Activated B cell treated with CpG ODN at 0.5 μM for 24 hours (primary cell): Measurements from ENCODE around the gene TMEM140. TPM values are rescaled to one million over a fixed set of nuclear protein-coding genes. Genes with fewer than 3 reads are reported as not detected.
"Not testable (repeated sequence)": the region's sequence is repeated elsewhere in the genome, so short reads cannot be mapped to it uniquely, and the experiment has no call there.

Source experiments
- ATAC-seq: fragments of 200-7000 bp; cut with Tn5 transposase; one replicate; pipeline ENCODE4 v1.10.0; 2021; ENCODE audit warnings: low read depth, mild to moderate bottlenecking, moderate library complexity
- CTCF ChIA-PET: fragments of 350-600 bp; sonication (Branson Sonifier 250); formaldehyde crosslinking; loops from one replicate; lab custom pipeline; 2021; ENCODE audit warnings: antibody characterized with exemption; lab: Charles Lee
- POLR2A ChIA-PET: fragments of 350-600 bp; sonication (Branson Sonifier 250); formaldehyde crosslinking; loops from one replicate; lab custom pipeline; 2021; ENCODE audit warnings: antibody characterized with exemption; lab: Charles Lee
- DNase-seq: peaks from one replicate; pipeline ENCODE4 v3.0.0; 2022
- H3K27ac Mint-ChIP-seq: one replicate; pipeline ENCODE4 v1.8.0; 2020; ENCODE audit warnings: mixed read lengths
- H3K27me3 Mint-ChIP-seq: one replicate; pipeline ENCODE4 v1.8.0; 2021; ENCODE audit warnings: mixed read lengths
- H3K36me3 Mint-ChIP-seq: one replicate; pipeline ENCODE4 v1.8.0; 2021; ENCODE audit warnings: low read depth, mixed read lengths
- H3K4me1 Mint-ChIP-seq: one replicate; pipeline ENCODE4 v1.8.0; 2021; ENCODE audit warnings: mixed read lengths
- H3K4me3 Mint-ChIP-seq: one replicate; pipeline ENCODE4 v1.8.0; 2020; ENCODE audit warnings: mild to moderate bottlenecking, mixed read lengths
- H3K9me3 Mint-ChIP-seq: one replicate; pipeline ENCODE4 v1.8.0; 2020; ENCODE audit warnings: mixed read lengths
- intact Hi-C: fragments of 100-400 bp; cut with micrococcal nuclease; formaldehyde crosslinking; loops from one replicate; pipeline ENCODE4 v1.15.1; 2024
- total RNA-seq: library from RNA; stranded (reverse); gene quantifications from 2 replicates; pipeline ENCODE4 v1.2.3, GENCODE V29; 2022
- TF ChIP-seq, protein P1 (sequence below): fragments of 200-600 bp; IDR thresholded peaks from one replicate; pipeline ENCODE4 v1.8.0; 2022; ENCODE audit warnings: antibody characterized with exemption, mild to moderate bottlenecking

TMEM140 gene
- total RNA-seq, 1 donor from 2014 or later: 20.9 TPM

DNA sequence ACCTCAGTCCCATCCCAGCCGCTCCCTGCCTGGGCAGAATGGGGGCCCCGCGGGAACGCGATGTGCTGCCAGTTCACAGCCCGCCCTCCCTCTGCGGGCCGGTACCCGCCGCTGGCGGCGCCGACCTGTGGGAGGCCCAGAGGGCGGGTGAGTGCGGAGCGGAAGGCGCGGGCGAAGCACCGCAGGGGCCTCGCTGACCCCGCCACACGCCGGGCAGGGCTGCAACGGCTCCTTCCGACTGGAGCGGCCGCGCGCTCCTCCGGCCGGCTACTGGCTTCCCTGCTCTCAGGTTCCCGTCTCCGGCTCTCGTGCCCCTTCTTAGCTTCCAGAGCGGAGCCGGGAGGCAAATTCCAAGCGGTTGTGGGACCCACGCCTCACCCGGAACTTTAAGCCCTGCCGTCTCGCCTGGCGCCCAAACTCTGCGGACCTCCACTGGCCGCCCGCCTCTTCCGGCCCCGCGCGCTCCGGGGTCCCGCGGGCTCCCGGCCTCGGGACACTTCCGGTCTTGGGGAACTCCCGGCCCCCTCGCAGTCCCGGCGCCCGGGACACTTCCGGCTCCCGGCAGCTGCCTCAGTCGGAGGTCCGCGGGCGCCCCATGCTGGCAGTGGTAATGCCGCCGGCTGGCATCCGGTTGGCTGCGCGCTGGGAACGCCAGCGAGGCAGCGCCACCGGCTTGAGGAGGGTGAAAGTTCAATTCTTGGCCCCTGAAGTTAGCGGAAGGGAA lies 22.6 kb downstream of the TMEM140 start, which contains the start of gene CYREN:
CYREN (minus strand) TSS at position 434 of the 724 bp plus-strand sequence. CDS start 1,785 bp downstream, outside the sequence.
- ChIA-PET CTCF (interaction anchor here (0.6 to 3.6 kb wide), 16 partner anchors 11 to 738 kb away, joined by 3 to 51 read pairs (median 5); partner anchors contain the start of genes AGBL3, BPGM and TMEM140), POLR2A (interaction anchor here (0.6 to 6.0 kb wide), 19 partner anchors 9 to 712 kb away, joined by 3 to 125 read pairs (median 10); partner anchors contain the start of genes AGBL3, BPGM, STMP1 and TMEM140)
- Mint-ChIP-seq H3K9me3 (no peaks in the 10 kb centered on the region), H3K4me3 (peak within 1 kb of the TSS; percentile 92), H3K27me3 (no peaks in the 10 kb centered on the region), H3K27ac (peak within 1 kb of the TSS; percentile 95), H3K36me3 (peaks cover 43% of the 10 kb centered on the region), H3K4me1 (peaks cover 59% of the 10 kb centered on the region)
- TF ChIP-seq, protein P1, sequence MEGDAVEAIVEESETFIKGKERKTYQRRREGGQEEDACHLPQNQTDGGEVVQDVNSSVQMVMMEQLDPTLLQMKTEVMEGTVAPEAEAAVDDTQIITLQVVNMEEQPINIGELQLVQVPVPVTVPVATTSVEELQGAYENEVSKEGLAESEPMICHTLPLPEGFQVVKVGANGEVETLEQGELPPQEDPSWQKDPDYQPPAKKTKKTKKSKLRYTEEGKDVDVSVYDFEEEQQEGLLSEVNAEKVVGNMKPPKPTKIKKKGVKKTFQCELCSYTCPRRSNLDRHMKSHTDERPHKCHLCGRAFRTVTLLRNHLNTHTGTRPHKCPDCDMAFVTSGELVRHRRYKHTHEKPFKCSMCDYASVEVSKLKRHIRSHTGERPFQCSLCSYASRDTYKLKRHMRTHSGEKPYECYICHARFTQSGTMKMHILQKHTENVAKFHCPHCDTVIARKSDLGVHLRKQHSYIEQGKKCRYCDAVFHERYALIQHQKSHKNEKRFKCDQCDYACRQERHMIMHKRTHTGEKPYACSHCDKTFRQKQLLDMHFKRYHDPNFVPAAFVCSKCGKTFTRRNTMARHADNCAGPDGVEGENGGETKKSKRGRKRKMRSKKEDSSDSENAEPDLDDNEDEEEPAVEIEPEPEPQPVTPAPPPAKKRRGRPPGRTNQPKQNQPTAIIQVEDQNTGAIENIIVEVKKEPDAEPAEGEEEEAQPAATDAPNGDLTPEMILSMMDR: no peak
- DNase-seq: peak; percentile 85
- ATAC-seq: peak; percentile 76
- intact Hi-C loops: loop anchor here (1.0 to 10.0 kb wide), 12 partner anchors 9 to 537 kb away; partner anchors contain the start of genes BPGM, NUP205, STMP1 and TMEM140

DNA sequence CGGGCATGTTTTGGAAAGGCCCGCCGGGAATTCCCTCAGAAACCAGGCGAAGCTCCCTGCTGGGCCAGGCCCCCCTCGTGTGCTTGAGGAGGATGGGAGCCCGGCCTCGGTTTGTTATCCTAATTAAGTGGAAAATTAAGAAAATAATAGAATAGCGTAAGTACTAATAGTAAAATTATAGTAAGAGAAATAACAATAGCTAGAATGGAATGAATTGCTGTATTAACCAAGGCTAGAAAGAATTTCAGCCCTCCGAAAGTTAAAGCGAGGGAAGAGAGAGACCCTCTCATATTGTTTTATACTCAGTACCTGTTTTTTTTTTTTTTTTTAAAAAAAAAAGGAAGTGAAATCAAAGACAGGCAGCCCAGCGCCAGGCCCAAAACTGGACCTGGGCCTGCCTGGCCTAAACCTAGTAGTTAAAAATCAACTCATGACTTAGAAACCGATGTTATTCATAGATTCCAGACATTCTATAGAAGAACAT lies 23.2 kb downstream of the TMEM140 start:
- peaks cover 54% of the 10 kb centered on the region for H3K4me1 Mint-ChIP-seq
- intact Hi-C loops: loop anchor here (1.0 to 10.0 kb wide), 13 partner anchors 10 to 538 kb away; partner anchors contain the start of genes BPGM, NUP205, STMP1 and TMEM140
- H3K27me3 Mint-ChIP-seq: not testable (repeated sequence)

DNA sequence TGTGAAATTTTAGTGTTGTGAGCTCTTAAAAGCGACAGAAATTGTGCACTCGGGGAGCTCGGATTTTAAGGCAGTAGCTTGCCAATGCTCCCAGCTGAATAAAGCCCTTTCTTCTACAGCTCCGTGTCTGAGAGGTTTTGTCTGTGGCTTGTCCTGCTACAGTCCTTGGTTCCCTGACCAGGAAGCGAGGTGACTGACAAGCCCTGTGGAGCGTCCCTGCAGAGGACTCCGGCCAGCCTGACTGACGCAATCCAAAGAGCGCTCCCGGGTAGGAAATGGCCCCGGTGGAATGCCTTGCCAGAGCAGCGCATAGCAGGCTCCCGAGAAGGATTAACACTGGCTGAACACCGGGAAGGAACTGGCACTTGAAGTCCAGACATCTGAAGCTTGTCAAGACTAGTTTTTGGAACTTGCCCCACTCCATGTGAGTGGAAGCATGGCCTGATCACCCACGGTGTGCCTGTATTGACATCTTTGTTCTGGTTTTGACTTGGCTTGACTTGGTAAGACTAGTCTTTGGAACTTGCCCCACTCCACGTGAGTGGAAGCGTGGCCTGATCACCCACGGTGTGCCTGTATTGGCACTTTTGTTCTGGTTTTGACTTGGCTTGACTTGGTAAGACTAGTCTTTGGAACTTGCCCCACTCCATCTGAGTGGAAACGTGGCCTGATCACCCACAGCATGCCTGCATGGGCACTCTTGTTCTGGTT lies 23.9 kb downstream of the TMEM140 start:
- Mint-ChIP-seq H3K36me3 (peaks cover 36% of the 10 kb centered on the region), H3K4me3 (peak overlapping the region; percentile 92), H3K27ac (peak overlapping the region; percentile 95), H3K4me1 (peaks cover 48% of the 10 kb centered on the region)
- DNase-seq, H3K9me3 Mint-ChIP-seq, ATAC-seq, H3K27me3 Mint-ChIP-seq: not testable (repeated sequence)
- ChIA-PET CTCF (interaction anchor here (0.7 to 3.6 kb wide), 16 partner anchors 9 to 739 kb away, joined by 3 to 51 read pairs (median 4); partner anchors contain the start of genes AGBL3, BPGM and TMEM140), POLR2A (interaction anchor here (1.2 to 6.0 kb wide), 13 partner anchors 8 to 738 kb away, joined by 3 to 125 read pairs (median 18); partner anchors contain the start of genes AGBL3, BPGM, STMP1 and TMEM140)
- intact Hi-C loops: loop anchor here (1.0 to 10.0 kb wide), 5 partner anchors 17 to 493 kb away; partner anchors contain the start of genes NUP205 and STMP1

More for the DNA sequence above, 23.2 kb downstream of the TMEM140 start:
- Mint-ChIP-seq H3K4me3 (peak overlapping the region; percentile 92), H3K36me3 (peaks cover 37% of the 10 kb centered on the region), H3K27ac (peak overlapping the region; percentile 95)
- DNase-seq, H3K9me3 Mint-ChIP-seq: not testable (repeated sequence)
- CTCF ChIA-PET: interaction anchor here (0.6 to 3.6 kb wide), 17 partner anchors 10 to 738 kb away, joined by 3 to 51 read pairs (median 4); partner anchors contain the start of genes AGBL3, BPGM and TMEM140
- ATAC-seq: peak; percentile 25
- POLR2A ChIA-PET: interaction anchor here (0.6 to 6.0 kb wide), 19 partner anchors 9 to 737 kb away, joined by 3 to 125 read pairs (median 10); partner anchors contain the start of genes AGBL3, BPGM, STMP1 and TMEM140

DNA sequence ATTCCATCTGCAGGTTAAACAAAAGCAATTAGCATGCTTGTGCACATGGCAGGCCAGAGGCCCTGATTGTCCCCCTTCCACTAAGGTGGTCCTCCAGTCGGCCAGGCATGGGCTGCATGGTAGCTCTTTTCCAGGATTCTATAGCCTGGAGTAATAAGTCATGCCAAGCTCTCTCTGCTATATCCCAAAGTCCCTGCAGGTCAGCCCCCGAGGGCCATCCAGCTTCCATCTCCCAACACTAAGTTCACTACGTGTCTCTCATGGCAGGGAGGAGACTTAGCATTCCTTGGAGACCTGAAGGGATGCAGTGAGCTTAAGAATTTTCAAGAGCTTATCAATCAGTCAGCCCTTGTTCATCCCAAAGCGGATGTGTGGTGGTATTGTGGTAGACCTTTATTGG lies 26.0 kb downstream of the TMEM140 start:
- H3K27ac Mint-ChIP-seq, H3K9me3 Mint-ChIP-seq, H3K4me3 Mint-ChIP-seq, ATAC-seq, DNase-seq, CTCF ChIA-PET, H3K27me3 Mint-ChIP-seq: not testable (repeated sequence)
- Mint-ChIP-seq H3K4me1 (peaks cover 27% of the 10 kb centered on the region), H3K36me3 (peaks cover 20% of the 10 kb centered on the region)
- POLR2A ChIA-PET: interaction anchor here (0.9 to 1.0 kb wide), 2 partner anchors 14 to 187 kb away, joined by 3 read pairs; no protein-coding TSS in a partner anchor
- intact Hi-C loops: loop anchor here (5.0 to 10.0 kb wide), 3 partner anchors 98 to 491 kb away; partner anchors contain the start of genes NUP205 and STMP1

DNA sequence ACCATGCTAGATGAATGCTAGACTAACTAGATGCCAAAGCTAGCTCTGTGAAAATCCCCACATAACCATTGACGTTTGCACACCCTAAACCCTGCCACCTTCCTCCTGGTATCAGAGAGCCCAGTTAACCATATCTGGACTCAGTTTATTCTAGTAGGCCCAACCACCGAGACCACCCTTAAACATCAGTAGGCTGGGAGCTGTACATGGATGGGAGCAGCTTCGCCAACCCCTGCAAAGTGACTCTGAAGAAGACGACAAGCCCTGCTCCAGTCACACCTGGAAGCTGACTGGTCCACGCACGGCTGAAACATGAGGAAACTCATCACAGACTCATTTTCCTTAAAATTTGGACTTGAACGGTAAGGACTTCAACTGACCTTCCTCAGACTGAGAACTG lies 27.1 kb downstream of the TMEM140 start:
- ATAC-seq (no peak), DNase-seq (no peak)
- Mint-ChIP-seq H3K27me3 (no peaks in the 10 kb centered on the region), H3K27ac (no peak overlapping the region), H3K36me3 (peaks cover 17% of the 10 kb centered on the region), H3K4me3 (no peak overlapping the region), H3K9me3 (no peaks in the 10 kb centered on the region), H3K4me1 (peaks cover 17% of the 10 kb centered on the region)
- POLR2A ChIA-PET: interaction anchor here (1.0 kb wide), 1 partner anchor 188 kb away, joined by 3 read pairs; no protein-coding TSS in a partner anchor
- CTCF ChIA-PET: interaction anchor here (0.7 kb wide), 1 partner anchor 34 kb away, joined by 3 read pairs; no protein-coding TSS in a partner anchor
- intact Hi-C loops: loop anchor here (5.0 to 10.0 kb wide), 3 partner anchors 97 to 490 kb away; partner anchors contain the start of genes NUP205 and STMP1
- TF ChIP-seq, protein P1: no peak
